RWPE1 (cell line): ENCODE measurements around the gene PLEKHG5.

Experiments
- CTCF ChIA-PET: fragments of 350-600 bp; sonication (Branson Sonifier 250); formaldehyde crosslinking; extraction: SDS; loops from one replicate; lab custom pipeline; 2021; lab: Yijun Ruan, JAX
- POLR2A ChIA-PET: fragments of 400-600 bp; formaldehyde crosslinking; extraction: SDS; loops from one replicate; lab custom pipeline; 2020; ENCODE audit warnings: antibody characterized with exemption; ENCODE audit not compliant: low non-redundant PET; lab: Yijun Ruan, JAX
- DNase-seq: peaks from one replicate; pipeline ENCODE4 v3.0.0; 2012; ENCODE audit warnings: low spot score
- H3K27ac ChIP-seq: fragments of 450-650 bp; 2 replicates; pipeline ENCODE4 v1.5.1; 2017
- TF ChIP-seq, protein P1 (sequence below): fragments of 450-650 bp; conservative IDR thresholded peaks from 2 replicates; pipeline ENCODE4 v1.5.1; 2017; ENCODE audit warnings: low read depth, mild to moderate bottlenecking

PLEKHG5 gene

GRCh38 chr1:6490181-6491080 is 1.0 kb downstream of the PLEKHG5 start:
- TF ChIP-seq, protein P1, sequence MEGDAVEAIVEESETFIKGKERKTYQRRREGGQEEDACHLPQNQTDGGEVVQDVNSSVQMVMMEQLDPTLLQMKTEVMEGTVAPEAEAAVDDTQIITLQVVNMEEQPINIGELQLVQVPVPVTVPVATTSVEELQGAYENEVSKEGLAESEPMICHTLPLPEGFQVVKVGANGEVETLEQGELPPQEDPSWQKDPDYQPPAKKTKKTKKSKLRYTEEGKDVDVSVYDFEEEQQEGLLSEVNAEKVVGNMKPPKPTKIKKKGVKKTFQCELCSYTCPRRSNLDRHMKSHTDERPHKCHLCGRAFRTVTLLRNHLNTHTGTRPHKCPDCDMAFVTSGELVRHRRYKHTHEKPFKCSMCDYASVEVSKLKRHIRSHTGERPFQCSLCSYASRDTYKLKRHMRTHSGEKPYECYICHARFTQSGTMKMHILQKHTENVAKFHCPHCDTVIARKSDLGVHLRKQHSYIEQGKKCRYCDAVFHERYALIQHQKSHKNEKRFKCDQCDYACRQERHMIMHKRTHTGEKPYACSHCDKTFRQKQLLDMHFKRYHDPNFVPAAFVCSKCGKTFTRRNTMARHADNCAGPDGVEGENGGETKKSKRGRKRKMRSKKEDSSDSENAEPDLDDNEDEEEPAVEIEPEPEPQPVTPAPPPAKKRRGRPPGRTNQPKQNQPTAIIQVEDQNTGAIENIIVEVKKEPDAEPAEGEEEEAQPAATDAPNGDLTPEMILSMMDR = 0 out of 2 replicates have a peak, but pooled peaks have one; percentile 68
- peak; percentile 71 for DNase-seq
- peak overlapping the region; percentile 100 for H3K27ac ChIP-seq
- CTCF ChIA-PET = interaction anchor here (0.6 to 1.6 kb wide), 19 partner anchors 9 to 385 kb away, joined by 3 to 11 read pairs (median 3); partner anchors contain the start of gene THAP3
- POLR2A ChIA-PET = interaction anchor here (0.6 to 1.6 kb wide), 4 partner anchors 31 to 139 kb away, joined by 3 to 5 read pairs (median 4); no protein-coding TSS in a partner anchor

- CTCF ChIA-PET = interaction anchor here (0.6 to 1.6 kb wide), 14 partner anchors 9 to 384 kb away, joined by 3 to 11 read pairs (median 4); no protein-coding TSS in a partner anchor
- POLR2A ChIA-PET = interaction anchor here (1.6 kb wide), 1 partner anchor 33 kb away, joined by 5 read pairs; no protein-coding TSS in a partner anchor
- TF ChIP-seq, protein P1 = peak; percentile 93
- H3K27ac ChIP-seq = peak overlapping the region; percentile 100
- peak; percentile 81 for DNase-seq
These were observed 1.7 kb downstream of the PLEKHG5 start for GRCh38 chr1:6489799-6490180.

DNA sequence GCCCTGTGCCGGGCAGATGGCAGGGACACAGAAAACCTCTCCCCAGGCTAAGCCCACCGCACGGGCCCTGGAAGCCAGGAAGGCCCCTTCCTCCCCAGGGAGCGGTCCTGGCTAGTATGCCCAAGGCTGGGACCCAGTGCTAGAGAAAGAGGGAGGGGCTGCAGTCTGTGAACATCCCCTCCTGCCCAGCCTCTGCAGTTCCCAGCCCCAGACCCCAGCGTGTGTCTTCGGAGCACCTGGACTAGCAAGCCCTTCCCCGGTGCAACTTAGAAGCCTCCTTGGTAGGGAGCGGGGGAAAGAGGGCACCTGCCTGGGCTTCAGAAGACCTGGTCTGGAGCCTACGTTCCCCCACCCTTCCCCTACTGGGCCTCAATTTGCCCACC is 2.1 kb downstream of the PLEKHG5 start:
- no peak for DNase-seq
- ChIA-PET CTCF (interaction anchor here (0.6 to 1.6 kb wide), 10 partner anchors 8 to 243 kb away, joined by 3 to 11 read pairs (median 4); no protein-coding TSS in a partner anchor), POLR2A (interaction anchor here (0.6 kb wide), 1 partner anchor 225 kb away, joined by 3 read pairs; no protein-coding TSS in a partner anchor)
- TF ChIP-seq, protein P1 = no peak
- peak overlapping the region; percentile 100 for H3K27ac ChIP-seq

DNA sequence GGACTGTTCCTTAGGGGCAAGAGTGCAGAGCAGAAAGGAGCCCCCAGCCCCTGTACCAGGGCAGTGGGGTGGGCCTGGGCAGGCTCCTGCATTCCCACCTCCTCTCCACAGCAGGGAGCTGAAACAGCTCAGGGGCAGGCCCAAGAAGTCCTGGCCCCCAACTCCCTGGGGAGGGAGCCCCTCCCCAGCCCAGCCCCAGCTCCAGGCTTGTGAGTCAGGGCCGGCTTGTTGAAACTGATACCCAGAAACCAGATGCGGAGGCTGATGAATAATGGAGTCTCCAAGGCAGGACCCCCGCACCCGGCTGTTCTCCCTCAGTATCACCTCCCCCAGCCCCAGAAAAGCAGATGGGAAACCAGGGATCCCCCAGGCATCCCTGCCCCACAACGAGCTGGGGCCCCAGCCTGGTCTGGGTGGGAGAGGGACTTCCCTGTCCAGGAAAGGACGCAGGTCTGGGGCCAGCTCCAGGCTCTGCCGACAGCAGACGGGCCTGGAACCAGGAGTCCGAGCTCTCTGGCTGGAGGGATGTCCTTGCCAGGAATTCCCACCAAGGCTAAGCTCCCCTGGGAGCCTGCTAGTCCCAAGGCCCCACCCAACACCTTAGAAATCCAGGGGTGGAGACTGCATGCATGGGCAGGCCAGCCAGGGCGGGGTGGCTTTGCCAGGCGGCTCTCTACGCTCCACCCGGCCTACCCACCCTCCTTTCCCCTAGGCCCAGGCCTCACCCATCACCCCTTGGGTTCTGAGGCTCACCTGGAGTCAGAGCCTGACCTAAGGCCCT is 2.7 kb downstream of the PLEKHG5 start:
- POLR2A ChIA-PET = interaction anchor here (0.6 to 1.0 kb wide), 3 partner anchors 9 to 224 kb away, joined by 3 read pairs; no protein-coding TSS in a partner anchor
- CTCF ChIA-PET = interaction anchor here (0.5 to 1.6 kb wide), 12 partner anchors 8 to 243 kb away, joined by 3 to 11 read pairs (median 4); no protein-coding TSS in a partner anchor
- DNase-seq = peak; percentile 92
- TF ChIP-seq, protein P1 = no peak
- peak overlapping the region; percentile 100 for H3K27ac ChIP-seq

- no peak for DNase-seq
- TF ChIP-seq, protein P1 = no peak
- ChIA-PET CTCF (interaction anchor here (0.5 to 0.7 kb wide), 3 partner anchors 12 to 67 kb away, joined by 3 to 4 read pairs (median 3); no protein-coding TSS in a partner anchor), POLR2A (interaction anchor here (1.0 kb wide), 1 partner anchor 27 kb away, joined by 3 read pairs; no protein-coding TSS in a partner anchor)
- H3K27ac ChIP-seq = peak overlapping the region; percentile 100
These were observed 3.5 kb downstream of the PLEKHG5 start for GRCh38 chr1:6487804-6488484.
